Effector memory CD4-positive, alpha-beta T cell (primary cell): ENCODE results near the gene HAL.
"Not testable (repeated sequence)": the region's sequence is repeated elsewhere in the genome, so short reads cannot be mapped to it uniquely, and the experiment has no call there.

ENCODE experiments used
- DNase-seq, 3 donors: peaks; one replicate each; pipeline ENCODE4 v3.0.0-alpha.2; 2020
- H3K27ac ChIP-seq: 2 replicates; pipeline ENCODE4 v1.7.0; 2013; ENCODE audit warnings: mild to moderate bottlenecking, low read length, moderate library complexity; ENCODE audit not compliant: insufficient read depth, poor library complexity, severe bottlenecking
- H3K27me3 ChIP-seq: replicated peaks from 2 replicates; pipeline ENCODE4 v1.7.0; 2013; ENCODE audit warnings: mild to moderate bottlenecking, low read length; ENCODE audit not compliant: insufficient read depth, control insufficient read depth, poor library complexity, severe bottlenecking
- H3K36me3 ChIP-seq: 2 replicates; pipeline ENCODE4 v1.7.0; 2013; ENCODE audit warnings: mild to moderate bottlenecking, low read length, moderate library complexity; ENCODE audit not compliant: control insufficient read depth, insufficient read depth
- H3K4me1 ChIP-seq: 2 replicates; pipeline ENCODE4 v1.7.0; 2013; ENCODE audit warnings: low read length, mild to moderate bottlenecking; ENCODE audit not compliant: control insufficient read depth, insufficient read depth, poor library complexity, severe bottlenecking
- H3K4me3 ChIP-seq: 2 replicates; pipeline ENCODE4 v1.7.0; 2013; ENCODE audit warnings: low read length, low read depth, mild to moderate bottlenecking; ENCODE audit not compliant: insufficient read depth, poor library complexity, severe bottlenecking
- H3K9me3 ChIP-seq: 2 replicates; pipeline ENCODE4 v1.7.0; 2013; ENCODE audit warnings: mild to moderate bottlenecking, low read length, moderate library complexity; ENCODE audit not compliant: control insufficient read depth

The HAL gene

DNA sequence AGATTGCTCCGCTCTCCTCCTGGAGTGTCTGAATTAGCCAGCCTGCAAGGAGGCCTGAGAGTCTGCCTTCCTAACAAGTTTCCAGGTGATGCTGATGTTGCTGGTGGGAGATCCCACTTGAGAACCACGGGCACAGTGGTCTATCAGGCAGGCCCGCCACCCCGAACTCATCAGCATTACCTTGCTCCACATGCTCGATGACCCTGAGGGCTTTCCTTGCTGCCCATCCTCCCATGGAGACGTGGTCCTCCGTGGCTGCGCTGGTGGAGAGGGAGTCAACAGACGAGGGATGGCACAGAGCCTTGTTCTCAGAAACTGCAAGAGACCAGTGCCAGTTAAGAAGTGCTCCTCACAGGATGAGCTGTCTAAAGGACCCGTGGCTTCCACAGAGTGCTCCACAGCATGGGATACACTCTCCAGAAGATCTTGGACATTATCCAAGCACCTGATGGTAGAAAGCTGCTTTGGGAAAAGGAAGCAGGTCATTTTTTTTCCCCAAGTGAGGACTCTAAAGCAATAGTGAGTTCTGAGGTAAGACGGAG is 18.3 kb downstream of the HAL start:
- H3K36me3 ChIP-seq: no peaks in the 10 kb centered on the region
- no peaks in the 10 kb centered on the region for H3K9me3 ChIP-seq
- no peak overlapping the region for H3K4me3 ChIP-seq
- DNase-seq: no peak
- no peaks in the 10 kb centered on the region for H3K27me3 ChIP-seq
- H3K27ac ChIP-seq: no peak overlapping the region
- no peaks in the 10 kb centered on the region for H3K4me1 ChIP-seq

DNA sequence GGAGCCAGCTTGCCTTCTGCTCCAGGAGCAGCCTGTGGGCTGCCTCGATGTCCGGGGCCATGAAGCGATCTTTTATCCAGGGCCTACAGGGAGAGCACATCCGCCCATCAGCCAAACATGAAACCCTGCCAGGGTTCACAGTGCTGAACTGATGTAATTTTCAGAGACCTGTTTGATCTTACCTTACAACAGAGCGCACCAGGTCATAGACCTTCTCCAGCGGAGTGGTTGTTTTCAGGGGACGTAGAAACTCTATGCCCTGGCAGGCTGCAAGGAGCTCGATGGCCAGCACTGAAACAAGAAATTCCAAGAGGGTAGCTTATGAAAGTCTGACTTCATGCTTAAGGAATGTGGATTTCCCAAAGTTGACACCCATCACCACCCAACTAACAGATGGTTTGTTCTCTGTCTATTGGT is 19.7 kb downstream of the HAL start:
- H3K27ac ChIP-seq: no peak overlapping the region
- H3K36me3 ChIP-seq: no peaks in the 10 kb centered on the region
- H3K4me1 ChIP-seq: no peaks in the 10 kb centered on the region
- no peak for DNase-seq
- no peaks in the 10 kb centered on the region for H3K9me3 ChIP-seq
- no peak overlapping the region for H3K4me3 ChIP-seq
- no peaks in the 10 kb centered on the region for H3K27me3 ChIP-seq

- no peak for DNase-seq
- Histone ChIP-seq H3K4me1 (no peaks in the 10 kb centered on the region), H3K9me3 (no peaks in the 10 kb centered on the region), H3K4me3 (no peak overlapping the region), H3K27me3 (no peaks in the 10 kb centered on the region), H3K36me3 (no peaks in the 10 kb centered on the region), H3K27ac (no peak overlapping the region)
Observed at GRCh38 chr12:95975491-95975890, 20.7 kb downstream of the HAL start.

GRCh38 chr12:95974358-95974757 is 21.8 kb downstream of the HAL start:
- no peak for DNase-seq
- H3K27me3 ChIP-seq: no peaks in the 10 kb centered on the region
- H3K27ac ChIP-seq: no peak overlapping the region
- H3K4me3 ChIP-seq: no peak overlapping the region
- H3K9me3 ChIP-seq: no peaks in the 10 kb centered on the region
- no peaks in the 10 kb centered on the region for H3K4me1 ChIP-seq
- no peaks in the 10 kb centered on the region for H3K36me3 ChIP-seq

DNA sequence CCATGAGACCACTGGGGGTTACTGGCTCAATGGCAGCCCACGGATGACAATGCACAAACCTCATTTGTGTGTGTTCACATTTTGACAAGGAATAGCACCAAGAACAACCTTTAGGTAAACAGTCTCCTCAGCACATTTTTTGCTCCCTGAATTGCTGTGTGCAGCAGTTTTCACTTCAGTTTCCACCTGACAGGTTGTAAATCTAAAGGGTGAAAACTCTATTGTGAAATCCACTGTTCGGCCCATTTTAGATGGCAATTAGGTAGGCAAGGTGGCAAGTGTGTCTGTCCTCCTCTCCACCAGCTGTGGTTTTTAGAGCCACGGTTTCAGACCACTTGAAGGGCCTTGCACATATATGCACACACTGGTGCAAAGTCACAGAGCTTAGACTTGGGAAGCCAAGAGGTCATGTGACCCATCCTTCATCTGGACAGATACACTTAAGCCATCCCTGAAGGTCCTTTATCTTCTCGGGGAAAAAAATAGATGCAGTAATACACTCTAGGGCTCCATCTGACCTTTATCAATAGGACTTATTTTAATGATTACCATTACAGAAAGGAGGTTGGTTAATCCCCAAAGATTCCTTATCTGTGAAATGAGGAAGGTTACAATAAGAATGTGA is 23.2 kb downstream of the HAL start:
- Histone ChIP-seq H3K36me3 (no peaks in the 10 kb centered on the region), H3K4me1 (no peaks in the 10 kb centered on the region), H3K27me3 (no peaks in the 10 kb centered on the region), H3K27ac (no peak overlapping the region), H3K4me3 (no peak overlapping the region), H3K9me3 (no peaks in the 10 kb centered on the region)
- DNase-seq: no peak

DNA sequence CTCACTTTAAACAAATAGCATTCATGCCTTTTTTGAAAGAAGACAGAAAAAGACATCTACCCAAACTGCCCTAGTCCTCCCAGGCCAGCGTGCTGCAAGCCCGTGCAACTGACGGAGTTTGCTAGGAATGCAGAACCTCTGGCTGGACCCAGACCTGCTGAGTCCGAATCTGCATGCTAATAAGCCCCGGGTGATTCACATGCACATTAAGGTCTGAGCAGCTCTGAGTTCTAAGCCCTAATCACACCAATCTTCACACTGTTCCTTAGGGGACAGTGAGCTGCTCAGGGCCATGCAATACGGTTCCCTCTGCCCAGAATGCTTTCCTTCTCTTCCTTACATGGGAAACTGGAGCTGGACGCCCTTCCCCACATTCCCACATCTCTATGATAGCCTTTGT is 25.2 kb downstream of the HAL start:
- H3K36me3 ChIP-seq: no peaks in the 10 kb centered on the region
- no peak overlapping the region for H3K4me3 ChIP-seq
- H3K9me3 ChIP-seq: no peaks in the 10 kb centered on the region
- no peaks in the 10 kb centered on the region for H3K4me1 ChIP-seq
- no peak overlapping the region for H3K27ac ChIP-seq
- DNase-seq: no peak
- no peaks in the 10 kb centered on the region for H3K27me3 ChIP-seq

GRCh38 chr12:95969116-95969515 is 27.0 kb downstream of the HAL start:
- not testable (repeated sequence) for H3K4me1 ChIP-seq, H3K36me3 ChIP-seq, DNase-seq

GRCh38 chr12:95967301-95967700 is 28.8 kb downstream of the HAL start:
- no peak for DNase-seq
- Histone ChIP-seq H3K9me3 (no peaks in the 10 kb centered on the region), H3K27me3 (no peaks in the 10 kb centered on the region), H3K4me1 (no peaks in the 10 kb centered on the region), H3K4me3 (no peak overlapping the region), H3K27ac (no peak overlapping the region), H3K36me3 (no peaks in the 10 kb centered on the region)

More at GRCh38 chr12:95969116-95969515, 27.0 kb downstream of the HAL start:
- not testable (repeated sequence) for H3K9me3 ChIP-seq, H3K4me3 ChIP-seq, H3K27ac ChIP-seq, H3K27me3 ChIP-seq

- H3K4me3 ChIP-seq: no peak overlapping the region
- H3K4me1 ChIP-seq: no peaks in the 10 kb centered on the region
- no peaks in the 10 kb centered on the region for H3K36me3 ChIP-seq
- H3K27ac ChIP-seq: no peak overlapping the region
- H3K9me3 ChIP-seq: no peaks in the 10 kb centered on the region
- H3K27me3 ChIP-seq: no peaks in the 10 kb centered on the region
- DNase-seq: no peak
Observed at GRCh38 chr12:95966287-95966870, 29.8 kb downstream of the HAL start.

- Histone ChIP-seq H3K27me3 (no peaks in the 10 kb centered on the region), H3K27ac (no peak overlapping the region), H3K36me3 (no peaks in the 10 kb centered on the region), H3K4me1 (no peaks in the 10 kb centered on the region), H3K9me3 (no peaks in the 10 kb centered on the region), H3K4me3 (no peak overlapping the region)
- DNase-seq: no peak
Observed at GRCh38 chr12:95963096-95963495, 33.0 kb downstream of the HAL start.
